ENCODE results near the gene CDT1.
"Not testable (repeated sequence)": the region's sequence is repeated elsewhere in the genome, so short reads cannot be mapped to it uniquely, and the experiment has no call there.

The CDT1 gene

DNA sequence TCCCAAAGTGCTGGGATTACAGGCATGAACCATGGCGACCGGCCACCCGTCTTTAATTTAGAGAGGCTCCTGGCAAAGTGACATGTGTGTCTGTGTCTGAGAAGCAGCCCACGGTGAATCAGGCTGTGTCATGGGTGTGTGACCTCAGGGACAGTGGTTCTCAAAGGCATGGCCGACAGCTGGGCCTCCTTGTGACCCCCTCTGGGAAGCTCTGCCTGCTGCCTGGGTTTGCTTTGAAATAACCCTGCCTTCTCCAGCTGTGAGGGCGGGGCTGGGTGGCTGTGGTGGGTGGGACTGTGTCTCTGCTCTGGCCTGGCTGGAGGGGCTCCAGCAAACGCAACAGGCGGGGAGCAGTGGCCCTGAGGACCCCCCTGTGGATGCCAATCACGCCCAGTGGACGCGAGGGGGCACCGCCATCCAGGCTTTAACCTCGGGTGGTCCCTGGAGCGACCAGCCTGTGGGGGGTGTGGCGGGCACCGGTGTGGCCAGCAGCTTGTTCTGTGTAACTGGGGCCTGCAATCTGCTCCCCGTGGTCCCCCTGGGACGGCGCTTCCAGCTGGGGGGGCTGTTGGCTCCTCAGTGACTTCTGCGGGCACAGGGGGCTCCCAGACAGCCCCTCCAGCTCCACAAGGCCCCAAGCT is 16.9 kb downstream of the CDT1 start:
- no peak for DNase-seq

- peak in 1 of 2 experiments; percentile 29 for DNase-seq
Measured at GRCh38 chr16:88821168-88821850, 17.7 kb downstream of the CDT1 start.

- no peak for DNase-seq
Measured at GRCh38 chr16:88822281-88823040, 18.9 kb downstream of the CDT1 start.

GRCh38 chr16:88823646-88824045 is 20.1 kb downstream of the CDT1 start:
- not testable (repeated sequence) for DNase-seq

DNA sequence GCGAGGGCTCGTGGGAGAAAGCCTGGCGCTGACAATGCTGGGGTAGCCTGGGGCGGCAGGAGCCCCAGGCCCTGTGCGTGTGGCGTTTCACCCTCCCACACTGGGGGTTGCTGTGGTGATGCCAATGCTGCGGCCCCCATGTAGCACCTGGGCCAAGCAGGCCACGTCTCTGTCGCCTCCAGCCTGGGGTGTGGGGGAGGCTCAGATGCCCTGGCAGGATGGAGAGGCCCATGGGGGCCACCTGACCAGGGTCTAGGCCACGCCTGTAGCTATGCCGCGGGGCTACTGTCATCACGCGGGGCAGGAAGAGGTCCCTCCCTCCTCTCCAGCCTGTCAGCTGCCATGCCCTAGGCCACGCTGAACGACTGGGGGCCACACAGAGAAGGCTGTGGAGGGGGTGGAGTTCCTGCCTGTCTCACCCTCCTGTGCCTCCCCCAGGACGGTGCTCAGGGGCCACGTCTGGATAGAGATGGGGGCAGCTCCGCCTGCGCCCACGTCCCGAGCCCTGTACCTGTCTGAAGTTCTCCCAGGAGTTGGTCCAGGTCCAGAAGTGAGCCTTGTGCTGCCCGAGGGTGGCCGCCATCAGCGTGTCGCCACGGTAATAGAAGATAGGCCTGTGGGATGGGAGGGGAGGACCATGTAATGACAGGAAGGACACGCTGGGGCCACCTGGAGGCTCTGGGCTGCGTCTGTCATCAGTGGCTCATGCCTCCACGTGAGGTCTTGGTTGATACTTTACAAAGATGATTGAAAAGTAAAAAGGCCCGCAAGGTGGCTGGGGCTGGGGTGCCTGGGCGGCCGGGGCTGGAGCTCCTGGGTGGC is 20.9 kb downstream of the CDT1 start:
- DNase-seq, result no peak

GRCh38 chr16:88825146-88825545 is 21.6 kb downstream of the CDT1 start:
- DNase-seq, result no peak

- DNase-seq, result no peak
Measured at GRCh38 chr16:88826070-88826840, 22.7 kb downstream of the CDT1 start.

DNA sequence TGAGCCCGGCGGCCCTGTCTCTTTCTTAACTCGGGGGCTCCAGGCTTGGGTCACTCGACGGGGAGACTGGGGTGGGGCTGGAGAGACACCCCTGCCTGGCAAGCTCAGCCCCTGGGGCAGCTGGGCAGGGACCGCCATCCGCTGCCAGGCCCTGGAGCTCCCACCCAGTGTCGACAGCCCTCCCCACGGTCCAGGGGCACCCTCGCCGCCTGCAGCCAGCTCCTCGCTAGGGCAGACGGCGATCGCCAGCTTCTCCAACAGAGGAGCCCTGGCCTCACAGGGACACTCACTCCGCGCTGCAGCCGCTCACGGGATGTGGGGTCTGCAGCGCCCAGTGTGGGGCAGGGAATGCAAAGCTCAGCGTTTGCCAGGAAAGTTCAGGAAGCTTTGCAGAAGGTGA is 24.1 kb downstream of the CDT1 start:
- DNase-seq, result no peak

GRCh38 chr16:88828711-88829110 is 25.1 kb downstream of the CDT1 start:
- no peak for DNase-seq

DNA sequence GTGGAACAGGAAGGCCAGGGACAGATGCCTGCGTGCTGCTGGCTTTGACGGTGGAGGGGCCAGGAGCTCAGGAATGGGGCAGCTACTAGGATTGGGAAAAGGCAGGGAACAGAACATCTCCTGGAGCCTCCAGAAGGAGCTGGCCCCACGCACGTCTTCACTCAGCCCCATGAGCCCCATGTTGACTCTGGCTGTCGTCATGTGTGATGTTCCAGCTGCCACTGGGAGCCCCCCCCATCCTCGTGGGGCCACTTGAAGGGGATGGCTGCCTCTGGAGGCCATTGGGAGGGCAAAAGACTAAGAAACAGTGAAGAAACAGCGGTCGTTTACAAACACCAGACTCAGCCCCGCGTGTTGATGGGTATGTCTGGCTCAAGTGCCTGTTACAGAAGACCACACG is 26.7 kb downstream of the CDT1 start:
- DNase-seq, result no peak

- DNase-seq, result no peak
Measured at GRCh38 chr16:88830783-88831182, 27.2 kb downstream of the CDT1 start.

DNA sequence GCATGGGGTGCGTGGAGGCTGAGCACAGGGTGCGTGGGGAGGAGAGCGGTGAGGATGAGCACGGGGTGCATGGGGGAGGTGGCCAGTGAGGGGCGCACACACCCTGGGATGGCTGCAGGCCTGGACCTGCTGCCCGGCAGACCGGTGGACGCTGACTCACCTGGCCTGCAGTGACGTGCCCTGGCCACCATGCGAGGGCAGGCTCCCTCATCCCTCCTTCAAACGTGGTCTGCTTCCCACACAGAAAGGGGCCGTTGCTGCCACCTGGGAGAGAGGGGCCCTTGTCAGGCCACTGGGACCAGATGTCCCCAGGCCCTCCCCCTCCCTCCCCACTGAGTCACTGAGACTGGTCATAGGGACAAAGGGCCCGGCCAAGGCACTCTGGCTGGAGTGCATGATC is 28.2 kb downstream of the CDT1 start:
- DNase-seq, result no peak

DNA sequence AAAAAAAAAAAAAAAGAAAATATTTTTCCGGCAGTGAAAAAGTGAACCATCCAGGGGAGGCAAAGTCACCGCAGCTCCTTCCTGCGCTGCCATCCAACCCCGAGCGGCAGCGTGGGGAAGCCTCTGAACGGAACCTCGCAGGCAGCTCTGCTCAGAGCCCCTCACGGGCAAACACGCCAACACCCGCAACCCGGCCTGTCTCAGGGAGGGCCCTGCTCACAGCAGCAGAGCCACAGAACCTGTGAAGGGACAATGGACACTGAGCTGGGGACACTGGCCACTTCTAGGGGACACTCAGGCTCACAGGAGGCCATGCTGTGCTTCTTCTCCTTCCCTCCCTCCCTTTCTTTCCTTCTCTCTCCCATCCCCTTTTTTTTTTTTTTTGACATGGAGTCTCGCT is 29.5 kb downstream of the CDT1 start:
- DNase-seq, result no peak

DNA sequence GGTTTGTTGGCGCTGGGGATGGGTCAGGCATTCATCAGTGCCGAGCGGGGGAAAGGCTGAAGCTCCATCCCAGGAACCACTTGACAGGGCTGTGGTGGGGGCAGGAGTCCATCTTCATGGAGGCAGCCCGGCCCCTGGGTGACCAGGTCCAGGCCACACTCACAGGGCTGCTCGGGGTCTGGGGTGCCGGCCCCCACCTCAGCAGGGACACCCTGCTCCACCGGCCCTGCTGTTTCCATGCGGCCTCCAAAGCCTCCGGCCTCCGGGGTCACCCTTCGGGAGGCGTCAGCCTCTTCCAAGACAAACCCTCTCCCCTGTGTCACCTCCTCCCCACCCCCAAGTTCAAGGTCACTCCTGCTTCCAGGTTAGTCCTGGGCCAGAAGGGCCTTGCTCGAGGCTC is 31.1 kb downstream of the CDT1 start:
- no peak for DNase-seq

DNA sequence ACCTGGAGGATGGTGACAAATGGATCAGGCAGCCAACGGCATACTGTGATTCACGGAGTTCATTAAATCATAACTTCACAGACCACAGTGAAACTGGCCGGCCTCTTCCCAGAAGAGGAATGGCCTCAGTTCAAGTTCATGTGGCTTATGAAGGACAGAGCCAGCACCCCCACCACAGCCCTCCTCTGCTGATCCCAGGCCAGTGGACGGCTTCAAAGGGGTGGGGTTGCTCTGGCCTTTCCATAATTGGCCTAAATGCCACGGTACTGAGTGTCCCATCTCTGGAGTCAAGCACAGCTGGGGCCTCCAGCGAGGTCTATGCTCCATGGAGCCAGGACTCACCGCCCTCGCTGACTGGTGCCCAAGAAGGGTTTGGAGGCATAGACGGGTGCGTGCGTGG is 31.8 kb downstream of the CDT1 start:
- DNase-seq, result no peak

DNA sequence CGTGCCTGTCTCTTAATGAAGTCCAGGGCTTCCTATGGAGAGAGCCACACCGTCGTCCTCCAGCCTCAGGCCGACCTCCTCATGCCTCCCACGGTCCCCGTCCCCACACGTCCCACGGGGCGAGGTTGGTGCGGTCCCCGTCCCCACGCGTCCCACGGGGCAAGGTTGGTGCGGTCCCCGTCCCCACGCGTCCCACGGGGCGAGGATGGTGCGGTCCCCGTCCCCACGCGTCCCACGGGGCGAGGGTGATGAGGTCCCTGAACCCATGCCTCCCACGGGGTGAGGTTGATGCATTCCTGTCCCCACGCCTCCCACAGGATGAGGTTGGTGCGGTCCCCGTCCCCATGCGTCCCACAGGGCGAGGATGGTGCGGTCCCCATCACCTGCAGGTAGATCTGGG is 32.2 kb downstream of the CDT1 start:
- no peak for DNase-seq

- DNase-seq, result no peak
Measured at GRCh38 chr16:88836791-88837190, 33.2 kb downstream of the CDT1 start.

- no peak for DNase-seq
Measured at GRCh38 chr16:88837806-88838205, 34.2 kb downstream of the CDT1 start.

GRCh38 chr16:88838566-88838965 is 35.0 kb downstream of the CDT1 start:
- DNase-seq, result no peak

DNA sequence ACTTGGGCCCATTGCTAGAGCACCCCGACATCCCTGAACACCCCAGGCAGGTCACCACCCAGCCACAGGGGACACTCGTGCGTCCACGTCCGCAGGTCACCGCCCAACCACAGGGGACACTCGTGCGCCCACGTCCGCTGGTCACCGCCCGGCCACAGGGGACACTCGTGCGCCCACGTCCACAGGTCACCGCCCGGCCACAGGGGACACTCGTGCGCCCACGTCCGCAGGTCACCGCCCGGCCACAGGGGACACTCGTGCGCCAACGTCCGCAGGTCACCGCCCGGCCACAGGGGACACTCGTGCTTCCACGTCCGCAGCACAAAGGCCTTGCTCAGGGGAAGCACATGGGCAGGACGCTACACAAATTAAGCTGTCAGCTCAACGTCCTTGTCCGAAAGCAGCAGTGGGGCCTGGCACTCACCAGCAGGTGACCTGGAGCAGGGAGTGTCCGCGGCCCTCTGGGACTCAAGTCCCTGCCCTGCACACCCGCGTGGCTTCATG is 35.5 kb downstream of the CDT1 start:
- DNase-seq, result peak in 1 of 2 experiments; percentile 11

DNA sequence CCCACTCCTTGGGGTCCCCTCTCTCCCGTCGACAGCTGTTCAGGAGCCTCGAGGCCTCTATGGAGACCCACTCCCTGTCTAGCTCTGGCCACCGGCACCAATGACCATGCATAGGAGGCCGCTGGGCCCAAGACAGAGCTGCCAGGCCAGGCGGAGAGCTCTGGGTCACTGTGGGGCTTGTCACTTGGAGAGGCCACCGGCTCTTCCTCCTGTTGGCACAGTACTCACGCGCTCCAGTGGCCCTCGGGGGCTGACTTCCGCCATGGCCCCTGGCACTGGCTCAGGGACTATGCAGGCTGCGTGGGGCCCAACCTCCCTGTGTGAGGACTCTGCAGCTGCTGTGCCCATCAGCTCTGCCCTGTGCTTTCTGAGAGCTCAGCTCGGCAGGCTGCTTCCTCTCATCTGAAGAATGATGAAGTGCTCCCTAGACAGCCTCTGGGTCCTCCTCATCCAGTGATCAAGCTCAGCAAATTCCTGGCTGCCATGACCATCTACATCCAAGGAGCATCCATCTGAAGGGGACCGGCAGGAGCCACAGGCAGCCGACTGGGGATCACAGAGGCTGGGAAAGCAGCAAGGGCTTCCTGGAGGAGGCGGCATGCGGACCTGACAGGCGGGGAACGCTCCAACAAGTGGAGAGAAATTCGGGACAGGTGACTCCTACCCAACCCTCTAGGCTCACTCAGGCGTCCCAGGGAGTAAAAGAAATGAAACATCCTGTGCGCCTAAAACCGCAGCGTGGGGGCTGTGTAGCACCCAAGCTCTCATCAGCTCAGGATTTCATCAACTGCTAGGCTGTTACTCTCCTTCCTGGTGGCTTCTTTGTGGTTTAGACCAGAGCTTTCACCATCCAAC is 36.4 kb downstream of the CDT1 start:
- no peak for DNase-seq
